GM21381 (cell line): Measurements from ENCODE around the gene KCNMA1.
"Not testable (repeated sequence)": the region's sequence is repeated elsewhere in the genome, so short reads cannot be mapped to it uniquely, and the experiment has no call there.

Source experiments
- ATAC-seq: cut with Tn5 transposase; IDR thresholded peaks from one replicate; pipeline ENCODE4 v1.9.1; 2021; ENCODE audit warnings: mild to moderate bottlenecking, moderate library complexity; ENCODE audit not compliant: unreplicated experiment

KCNMA1 gene

GRCh38 chr10:77355844-77356243 lies 281.8 kb downstream of the KCNMA1 start:
- no peak for ATAC-seq

- no peak for ATAC-seq
These were observed 286.2 kb downstream of the KCNMA1 start for GRCh38 chr10:77351386-77351785.

GRCh38 chr10:77350711-77351119 lies 286.9 kb downstream of the KCNMA1 start:
- ATAC-seq: no peak

- no peak for ATAC-seq
These were observed 287.5 kb downstream of the KCNMA1 start for GRCh38 chr10:77350134-77350533.

- ATAC-seq: no peak
These were observed 288.4 kb downstream of the KCNMA1 start for GRCh38 chr10:77349226-77349625.

GRCh38 chr10:77348751-77349150 lies 288.9 kb downstream of the KCNMA1 start:
- ATAC-seq: no peak

- no peak for ATAC-seq
These were observed 289.5 kb downstream of the KCNMA1 start for GRCh38 chr10:77348082-77348481.

GRCh38 chr10:77347052-77347451 lies 290.6 kb downstream of the KCNMA1 start:
- no peak for ATAC-seq

GRCh38 chr10:77341055-77341454 lies 296.6 kb downstream of the KCNMA1 start:
- no peak for ATAC-seq

GRCh38 chr10:77339872-77340271 lies 297.7 kb downstream of the KCNMA1 start:
- ATAC-seq: not testable (repeated sequence)

GRCh38 chr10:77339166-77339565 lies 298.4 kb downstream of the KCNMA1 start:
- no peak for ATAC-seq

- ATAC-seq: no peak
These were observed 299.5 kb downstream of the KCNMA1 start for GRCh38 chr10:77338143-77338542.

GRCh38 chr10:77334501-77334900 lies 303.1 kb downstream of the KCNMA1 start:
- no peak for ATAC-seq

GRCh38 chr10:77333610-77334340 lies 303.8 kb downstream of the KCNMA1 start:
- no peak for ATAC-seq

GRCh38 chr10:77332256-77332655 lies 305.4 kb downstream of the KCNMA1 start:
- ATAC-seq: no peak

- ATAC-seq: no peak
These were observed 309.3 kb downstream of the KCNMA1 start for GRCh38 chr10:77328272-77328816.

- no peak for ATAC-seq
These were observed 312.4 kb downstream of the KCNMA1 start for GRCh38 chr10:77325233-77325537.

GRCh38 chr10:77321838-77322237 lies 315.8 kb downstream of the KCNMA1 start:
- no peak for ATAC-seq

- no peak for ATAC-seq
These were observed 316.6 kb downstream of the KCNMA1 start for GRCh38 chr10:77320971-77321471.

- no peak for ATAC-seq
These were observed 318.1 kb downstream of the KCNMA1 start for GRCh38 chr10:77319557-77319956.

GRCh38 chr10:77318739-77319138 lies 318.9 kb downstream of the KCNMA1 start:
- no peak for ATAC-seq

- no peak for ATAC-seq
These were observed 320.4 kb downstream of the KCNMA1 start for GRCh38 chr10:77317221-77317620.
